ENCODE measurements around the gene ZNF607. TPM values are rescaled to one million over a fixed set of nuclear protein-coding genes. Genes with fewer than 3 reads are reported as not detected.
"Not testable (repeated sequence)": the region's sequence is repeated elsewhere in the genome, so short reads cannot be mapped to it uniquely, and the experiment has no call there.

The ZNF607 gene
- total RNA-seq, 1 experiment from 2014 or later: 13.5 TPM

- no peak for TF ChIP-seq CTCF (IDR thresholded peaks at IDR 0.05; ENCODE audit: unreplicated experiment)
- peaks cover 18% of the 10 kb centered on the region for H3K9me3 Mint-ChIP-seq (ENCODE audit: low read depth, unreplicated experiment)
- no peak for DNase-seq
- no TSS peak for BruUV-seq (replicated peaks)
- no peaks in the 10 kb centered on the region for H3K27me3 Mint-ChIP-seq (ENCODE audit: unreplicated experiment)
- no peaks in the 10 kb centered on the region for H3K4me1 Mint-ChIP-seq (ENCODE audit: low read depth, unreplicated experiment)
- CTCF ChIA-PET: no interaction called here
- H3K36me3 Mint-ChIP-seq (ENCODE audit: insufficient read depth, unreplicated experiment): peaks cover 5% of the 10 kb centered on the region
- no peak overlapping the region for H3K4me3 Mint-ChIP-seq (ENCODE audit: low read depth, unreplicated experiment)
- intact Hi-C loops (cut with micrococcal nuclease; ENCODE audit: unreplicated experiment): no loop called here
- H3K27ac Mint-ChIP-seq (ENCODE audit: unreplicated experiment): no peak overlapping the region
Observed at GRCh38 chr19:37692956-37693620, 26.5 kb downstream of the ZNF607 start.

GRCh38 chr19:37691881-37692504, 27.6 kb downstream of the ZNF607 start:
- Mint-ChIP-seq H3K9me3 (ENCODE audit: low read depth, unreplicated experiment) (peaks cover 14% of the 10 kb centered on the region), H3K4me3 (ENCODE audit: low read depth, unreplicated experiment) (no peak overlapping the region), H3K4me1 (ENCODE audit: low read depth, unreplicated experiment) (no peaks in the 10 kb centered on the region), H3K27me3 (ENCODE audit: unreplicated experiment) (no peaks in the 10 kb centered on the region), H3K27ac (ENCODE audit: unreplicated experiment) (no peak overlapping the region), H3K36me3 (ENCODE audit: insufficient read depth, unreplicated experiment) (peaks cover 5% of the 10 kb centered on the region)
- no peak for DNase-seq
- intact Hi-C loops (cut with micrococcal nuclease; ENCODE audit: unreplicated experiment): no loop called here
- no peak for TF ChIP-seq CTCF (IDR thresholded peaks at IDR 0.05; ENCODE audit: unreplicated experiment)
- no TSS peak for BruUV-seq (replicated peaks)
- CTCF ChIA-PET: no interaction called here

GRCh38 chr19:37683520-37683919, 36.0 kb downstream of the ZNF607 start:
- no TSS peak for BruUV-seq (replicated peaks)
- no peak for TF ChIP-seq CTCF (IDR thresholded peaks at IDR 0.05; ENCODE audit: unreplicated experiment)
- intact Hi-C loops (cut with micrococcal nuclease; ENCODE audit: unreplicated experiment): no loop called here
- H3K9me3 Mint-ChIP-seq (ENCODE audit: low read depth, unreplicated experiment): peaks cover 10% of the 10 kb centered on the region
- H3K4me1 Mint-ChIP-seq (ENCODE audit: low read depth, unreplicated experiment): no peaks in the 10 kb centered on the region
- no peak for DNase-seq
- no peaks in the 10 kb centered on the region for H3K27me3 Mint-ChIP-seq (ENCODE audit: unreplicated experiment)
- no peak overlapping the region for H3K27ac Mint-ChIP-seq (ENCODE audit: unreplicated experiment)
- H3K36me3 Mint-ChIP-seq (ENCODE audit: insufficient read depth, unreplicated experiment): no peaks in the 10 kb centered on the region
- CTCF ChIA-PET: no interaction called here
- H3K4me3 Mint-ChIP-seq (ENCODE audit: low read depth, unreplicated experiment): no peak overlapping the region

- Mint-ChIP-seq H3K27ac (ENCODE audit: unreplicated experiment) (no peak overlapping the region), H3K9me3 (ENCODE audit: low read depth, unreplicated experiment) (peaks cover 8% of the 10 kb centered on the region), H3K27me3 (ENCODE audit: unreplicated experiment) (no peaks in the 10 kb centered on the region), H3K36me3 (ENCODE audit: insufficient read depth, unreplicated experiment) (no peaks in the 10 kb centered on the region), H3K4me3 (ENCODE audit: low read depth, unreplicated experiment) (no peak overlapping the region), H3K4me1 (ENCODE audit: low read depth, unreplicated experiment) (no peaks in the 10 kb centered on the region)
- BruUV-seq (replicated peaks): no TSS peak
- no peak for DNase-seq
- TF ChIP-seq CTCF (IDR thresholded peaks at IDR 0.05; ENCODE audit: unreplicated experiment): no peak
- CTCF ChIA-PET: no interaction called here
- intact Hi-C loops (cut with micrococcal nuclease; ENCODE audit: unreplicated experiment): no loop called here
Observed at GRCh38 chr19:37669450-37669914, 50.1 kb downstream of the ZNF607 start.

- intact Hi-C loops (cut with micrococcal nuclease; ENCODE audit: unreplicated experiment); CTCF ChIA-PET; BruUV-seq (replicated peaks); DNase-seq; H3K4me1 Mint-ChIP-seq (ENCODE audit: low read depth, unreplicated experiment); H3K27me3 Mint-ChIP-seq (ENCODE audit: unreplicated experiment); H3K27ac Mint-ChIP-seq (ENCODE audit: unreplicated experiment): not testable (repeated sequence)
- Mint-ChIP-seq H3K9me3 (ENCODE audit: low read depth, unreplicated experiment) (peaks cover 18% of the 10 kb centered on the region), H3K36me3 (ENCODE audit: insufficient read depth, unreplicated experiment) (peaks cover 27% of the 10 kb centered on the region), H3K4me3 (ENCODE audit: low read depth, unreplicated experiment) (peak overlapping the region; percentile 98)
Observed at GRCh38 chr19:37657157-37657556, 62.4 kb downstream of the ZNF607 start.

All from Calu3 (cell line).